Vagina (tissue), 2 donors: Measurements from ENCODE around the gene GCNT1.

Experiments used
- POLR2A ChIP-seq, 2 donors: fragments of 450-650 bp; IDR thresholded peaks; one replicate each; pipeline ENCODE4 v1.6.1; 2017; ENCODE audit warnings: antibody characterized with exemption in 2 of 2, mild to moderate bottlenecking in 2 of 2, moderate library complexity in 2 of 2
- POLR2AphosphoS5 ChIP-seq, 2 donors: sonication (generic); formaldehyde crosslinking; IDR thresholded peaks; one replicate each; pipeline ENCODE4 v1.9.0; 2017; ENCODE audit warnings: antibody characterized with exemption in 2 of 2, mild to moderate bottlenecking in 2 of 2, low read depth in 1 of 2; ENCODE audit not compliant: insufficient read depth in 1 of 2
- TF ChIP-seq, protein P1 (sequence below), 3 experiments: fragments of 450-650 bp in 2 of 3; fragments of 200-600 bp in 1 of 3; sonication (generic) in 1 of 3; IDR thresholded peaks; one replicate each; pipeline ENCODE4 v1.5.1; 2017 to 2019; ENCODE audit warnings: antibody characterized with exemption in 3 of 3, mild to moderate bottlenecking in 2 of 3, moderate library complexity in 2 of 3

DNA sequence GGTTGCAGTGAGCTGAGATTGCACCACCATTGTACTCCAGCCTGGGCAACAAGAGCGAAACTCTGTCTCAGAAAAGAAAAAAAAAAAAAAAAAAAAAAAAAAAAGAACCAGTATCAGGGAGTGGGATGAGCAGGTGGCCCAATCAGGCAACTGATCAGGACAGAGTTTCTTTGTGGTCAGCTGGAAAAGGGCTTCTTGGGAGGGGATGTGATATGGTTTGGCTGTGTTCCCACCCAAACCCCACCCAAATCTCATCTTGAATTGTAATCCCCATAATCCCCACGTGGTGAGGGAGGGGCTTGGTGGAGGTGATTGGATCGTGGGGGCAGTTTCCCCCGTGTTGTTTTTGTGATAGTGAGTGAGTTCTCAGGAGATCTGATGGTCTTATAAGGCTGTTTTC is 4.7 kb upstream of the GCNT1 start:
- TF ChIP-seq, protein P1, sequence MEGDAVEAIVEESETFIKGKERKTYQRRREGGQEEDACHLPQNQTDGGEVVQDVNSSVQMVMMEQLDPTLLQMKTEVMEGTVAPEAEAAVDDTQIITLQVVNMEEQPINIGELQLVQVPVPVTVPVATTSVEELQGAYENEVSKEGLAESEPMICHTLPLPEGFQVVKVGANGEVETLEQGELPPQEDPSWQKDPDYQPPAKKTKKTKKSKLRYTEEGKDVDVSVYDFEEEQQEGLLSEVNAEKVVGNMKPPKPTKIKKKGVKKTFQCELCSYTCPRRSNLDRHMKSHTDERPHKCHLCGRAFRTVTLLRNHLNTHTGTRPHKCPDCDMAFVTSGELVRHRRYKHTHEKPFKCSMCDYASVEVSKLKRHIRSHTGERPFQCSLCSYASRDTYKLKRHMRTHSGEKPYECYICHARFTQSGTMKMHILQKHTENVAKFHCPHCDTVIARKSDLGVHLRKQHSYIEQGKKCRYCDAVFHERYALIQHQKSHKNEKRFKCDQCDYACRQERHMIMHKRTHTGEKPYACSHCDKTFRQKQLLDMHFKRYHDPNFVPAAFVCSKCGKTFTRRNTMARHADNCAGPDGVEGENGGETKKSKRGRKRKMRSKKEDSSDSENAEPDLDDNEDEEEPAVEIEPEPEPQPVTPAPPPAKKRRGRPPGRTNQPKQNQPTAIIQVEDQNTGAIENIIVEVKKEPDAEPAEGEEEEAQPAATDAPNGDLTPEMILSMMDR (IDR thresholded peaks at IDR 0.05) = no peak
- TF ChIP-seq POLR2A (IDR thresholded peaks at IDR 0.05) (no peak), POLR2AphosphoS5 (IDR thresholded peaks at IDR 0.05; ENCODE audit: insufficient read depth in 1 of 2, low read depth in 1 of 2) (no peak)
